Right ventricle myocardium superior (tissue), 1 donor: ENCODE measurements around the gene MGAT1. TPM values are rescaled to one million over a fixed set of nuclear protein-coding genes. Genes with fewer than 3 reads are reported as not detected.
"Not testable (repeated sequence)": the region's sequence is repeated elsewhere in the genome, so short reads cannot be mapped to it uniquely, and the experiment has no call there.

Experiments
- ATAC-seq: fragments of 200-7000 bp; cut with Tn5 transposase; one replicate; pipeline ENCODE4 v1.9.1; 2020; ENCODE audit warnings: mild to moderate bottlenecking; ENCODE audit not compliant: poor library complexity
- DNase-seq: peaks from one replicate; pipeline ENCODE4 v3.0.0-alpha.2; 2020
- intact Hi-C: fragments of 100-400 bp; cut with DNase I; formaldehyde crosslinking; loops from one replicate; pipeline ENCODE4 v1.11.2; 2022
- long read RNA-seq: library from polyadenylated mRNA; unstranded; transcript quantifications from one replicate; pipeline ENCODE4 v2.0.0, GENCODE V29; 2021
- total RNA-seq: library from RNA; stranded (reverse); fragmentation: NEBNext Ultra II Directional; extraction: Animal tissue kit (Norgen Biotek cat#: 25700); gene quantifications from one replicate; pipeline ENCODE4 v1.2.1, GENCODE V29; 2021
- donor health status: DM: no; HTN: yes; CAD: no; lungs with severe emphysema.

The MGAT1 gene
- 66.2 TPM for total RNA-seq
- long read RNA-seq, transcript MGAT1-201 (2 exons, 2,761 nt) = major isoform, 261 of 433 reads
- long read RNA-seq, transcript MGAT1-204 (2 exons, 1,919 nt) = minor isoform, 17 of 433 reads
- long read RNA-seq, transcript MGAT1-203 (3 exons, 3,077 nt) = minor isoform, 80 of 433 reads
- long read RNA-seq, partial matches to known transcripts = 6 of 433 reads
- long read RNA-seq, other reads (novel, unspliced or antisense) = 60 of 433 reads

GRCh38 chr5:180802325-180803180 lies at the start of gene MGAT1:
Gene MGAT1 (minus strand): TSS chr5:180802806. CDS start chr5:180792971, 9,835 bp downstream.
- intact Hi-C loops = loop anchor here (5.0 kb wide), 1 partner anchor 60 kb away; the partner anchor contains the start of gene ZFP62
- peak; percentile 94 for ATAC-seq
- DNase-seq = peak; percentile 95

DNA sequence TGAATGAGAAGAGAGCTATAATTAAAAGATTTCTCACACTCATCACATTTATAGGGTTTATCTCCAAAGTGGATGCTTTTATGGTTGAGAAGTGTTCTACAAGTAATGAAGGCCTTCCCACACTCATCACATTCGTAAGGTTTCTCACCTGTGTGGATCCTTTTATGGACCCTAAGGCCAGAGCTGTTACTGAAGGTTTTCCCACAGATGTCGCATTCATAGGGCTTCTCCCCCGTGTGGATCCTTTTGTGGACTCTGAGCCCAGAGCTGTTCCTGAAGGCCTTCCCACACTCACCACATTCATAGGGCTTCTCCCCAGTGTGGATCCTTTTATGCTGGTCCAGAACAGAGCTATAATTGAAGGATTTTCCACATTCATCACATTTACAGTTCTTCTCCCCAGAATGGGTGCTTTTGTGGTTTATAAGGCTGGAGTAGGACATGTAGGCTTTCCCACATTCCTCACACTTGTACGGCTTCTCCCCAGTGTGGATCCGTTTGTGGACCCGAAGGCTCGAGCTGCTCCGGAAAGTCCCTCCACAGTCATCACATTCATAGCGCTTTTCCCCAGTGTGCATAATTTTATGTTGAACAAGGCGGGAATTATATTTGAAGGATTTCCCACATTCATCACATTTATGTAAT lies 48.0 kb upstream of the MGAT1 start:
- intact Hi-C loops = no loop called here
- DNase-seq (no peak), ATAC-seq (no peak)

- intact Hi-C loops = no loop called here
- DNase-seq (no peak), ATAC-seq (no peak)
Observed at GRCh38 chr5:180849827-180850226, 47.2 kb upstream of the MGAT1 start.

DNA sequence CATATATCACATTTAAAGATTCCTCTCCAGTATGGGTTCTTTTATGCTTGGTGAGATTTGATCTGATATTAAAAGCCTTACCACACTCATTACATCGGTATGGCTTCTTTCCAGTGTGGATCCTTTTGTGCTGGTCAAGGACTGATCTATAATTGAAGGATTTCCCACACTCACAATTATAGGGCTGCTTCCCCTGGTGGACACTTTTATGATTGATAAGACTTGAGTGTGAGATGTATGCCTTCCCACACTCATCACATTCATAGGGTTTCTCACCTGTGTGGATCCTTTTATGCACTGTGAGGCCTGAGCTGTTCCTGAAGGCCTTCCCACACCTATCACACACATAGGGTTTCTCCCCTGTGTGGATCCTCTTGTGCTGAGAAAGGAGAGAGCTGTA lies 46.3 kb upstream of the MGAT1 start:
- ATAC-seq = no peak
- no peak for DNase-seq
- intact Hi-C loops = no loop called here

- intact Hi-C loops = no loop called here
- no peak for DNase-seq
- no peak for ATAC-seq
Observed at GRCh38 chr5:180848265-180848664, 45.7 kb upstream of the MGAT1 start.

DNA sequence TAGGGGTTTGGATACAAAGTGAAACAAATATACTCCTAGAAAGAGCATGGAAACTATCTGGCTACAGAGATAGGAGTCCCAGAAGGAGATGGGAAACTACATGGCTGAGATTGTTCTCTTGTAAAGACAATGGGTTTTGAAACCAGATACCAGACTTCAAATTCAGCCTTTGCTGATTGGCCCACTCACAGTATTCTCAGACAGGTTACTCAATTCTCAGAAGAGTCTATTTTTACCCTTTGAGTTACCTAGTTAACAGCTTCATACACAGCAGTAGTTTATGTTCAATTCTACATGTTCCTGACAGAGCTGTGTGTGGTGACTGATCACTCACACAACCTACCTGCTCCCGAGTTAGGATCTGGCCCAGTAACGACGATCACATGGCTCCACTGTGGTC lies 44.4 kb upstream of the MGAT1 start:
- intact Hi-C loops = no loop called here

DNA sequence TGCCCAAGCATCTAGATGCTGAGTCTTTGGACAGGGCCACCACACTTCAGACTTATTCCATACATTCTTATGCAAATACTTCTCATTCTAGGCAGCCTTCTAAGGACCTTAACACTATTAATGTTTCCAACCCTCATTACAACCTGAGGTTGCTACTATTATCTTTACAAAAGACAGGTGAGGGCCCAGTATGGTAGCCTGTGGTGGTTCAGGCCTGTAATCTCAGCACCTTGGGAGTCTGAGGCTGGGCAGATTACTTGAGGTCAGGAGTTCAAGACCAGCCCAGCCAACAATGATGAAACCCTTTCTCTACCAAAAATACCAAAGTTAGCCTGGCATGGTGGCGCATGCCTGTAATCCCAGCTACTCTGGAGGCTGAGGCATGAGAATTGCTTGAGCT lies 42.3 kb upstream of the MGAT1 start:
- intact Hi-C loops = no loop called here
- no peak for DNase-seq
- no peak for ATAC-seq

More for the DNA sequence above, 44.4 kb upstream of the MGAT1 start:
- no peak for ATAC-seq
- no peak for DNase-seq

- DNase-seq (no peak), ATAC-seq (no peak)
- intact Hi-C loops = no loop called here
Observed at GRCh38 chr5:180844432-180844831, 41.8 kb upstream of the MGAT1 start.

- ATAC-seq = no peak
- intact Hi-C loops = no loop called here
Observed at GRCh38 chr5:180839935-180840334, 37.3 kb upstream of the MGAT1 start.

GRCh38 chr5:180839227-180839626 lies 36.6 kb upstream of the MGAT1 start:
- ATAC-seq = no peak
- intact Hi-C loops = no loop called here
- DNase-seq = no peak

More at GRCh38 chr5:180839935-180840334, 37.3 kb upstream of the MGAT1 start:
- DNase-seq = no peak

DNA sequence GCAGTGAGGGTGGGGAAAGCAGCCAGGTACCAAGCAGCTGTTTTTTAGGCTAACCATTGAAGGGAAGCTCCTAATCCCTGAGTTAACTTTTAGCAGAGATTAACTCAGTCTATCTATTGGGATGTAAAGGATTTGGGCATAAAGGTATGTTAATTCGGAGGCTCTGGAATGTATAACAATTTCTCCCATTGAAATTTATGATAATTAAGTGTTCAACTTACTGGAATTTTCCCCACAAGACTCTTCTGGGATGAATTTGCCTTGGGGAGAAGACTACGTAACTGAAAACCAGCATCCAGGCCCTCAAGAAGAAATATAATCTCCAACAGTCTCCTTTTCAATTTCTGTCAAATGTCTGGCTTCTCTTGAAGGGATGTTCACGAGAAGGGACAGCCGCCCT lies 34.9 kb upstream of the MGAT1 start:
- DNase-seq (no peak), ATAC-seq (no peak)
- intact Hi-C loops = no loop called here

- intact Hi-C loops = no loop called here
- ATAC-seq (no peak), DNase-seq (no peak)
Observed at GRCh38 chr5:180832638-180833068, 30.0 kb upstream of the MGAT1 start.

GRCh38 chr5:180831139-180832093 lies 28.8 kb upstream of the MGAT1 start:
- DNase-seq (peak; percentile 94), ATAC-seq (peak; percentile 98)
- intact Hi-C loops = no loop called here

DNA sequence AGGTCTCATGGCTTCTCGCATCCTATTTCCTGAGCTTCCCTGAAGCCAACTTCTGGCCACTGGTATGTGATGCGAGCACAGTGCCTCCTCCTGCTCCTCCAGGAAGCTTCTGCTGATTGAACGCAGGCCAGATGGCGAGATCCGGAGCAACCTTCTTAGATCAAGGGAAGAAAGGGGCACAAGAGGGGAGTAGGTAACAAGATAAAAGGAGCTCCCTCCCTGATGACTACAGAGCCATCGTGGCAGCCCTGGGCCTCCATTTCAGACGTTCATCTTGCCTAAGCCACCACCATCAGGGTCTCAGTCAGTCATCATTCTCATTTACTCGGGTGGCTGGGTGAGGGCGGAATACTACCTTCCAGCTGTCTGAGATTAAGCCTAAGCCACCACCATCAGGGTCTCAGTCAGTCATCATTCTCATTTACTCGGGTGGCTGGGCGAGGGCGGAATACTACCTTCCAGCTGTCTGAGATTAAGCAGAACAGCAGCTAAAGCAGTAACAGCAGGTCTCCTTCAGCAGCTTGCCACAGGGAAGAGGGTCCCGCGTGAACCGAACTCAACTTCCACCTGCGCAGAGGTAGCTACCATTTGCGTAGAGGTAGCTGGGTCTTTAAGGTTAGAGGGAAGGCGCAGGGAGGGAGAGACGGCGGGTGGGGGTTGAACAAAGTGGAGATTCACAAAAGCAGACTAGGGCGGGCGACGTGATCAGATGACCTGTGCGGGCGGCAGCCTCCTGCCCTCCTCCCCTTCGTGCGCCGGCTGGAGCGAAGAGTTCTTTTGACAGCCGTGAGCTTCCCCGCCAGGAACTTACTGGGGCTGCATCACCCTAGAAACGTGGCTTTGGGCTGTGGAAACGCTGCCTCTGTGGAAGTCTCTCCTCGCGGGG lies 27.9 kb upstream of the MGAT1 start:
- intact Hi-C loops = no loop called here
- DNase-seq = peak; percentile 81
- ATAC-seq = peak; percentile 74

DNA sequence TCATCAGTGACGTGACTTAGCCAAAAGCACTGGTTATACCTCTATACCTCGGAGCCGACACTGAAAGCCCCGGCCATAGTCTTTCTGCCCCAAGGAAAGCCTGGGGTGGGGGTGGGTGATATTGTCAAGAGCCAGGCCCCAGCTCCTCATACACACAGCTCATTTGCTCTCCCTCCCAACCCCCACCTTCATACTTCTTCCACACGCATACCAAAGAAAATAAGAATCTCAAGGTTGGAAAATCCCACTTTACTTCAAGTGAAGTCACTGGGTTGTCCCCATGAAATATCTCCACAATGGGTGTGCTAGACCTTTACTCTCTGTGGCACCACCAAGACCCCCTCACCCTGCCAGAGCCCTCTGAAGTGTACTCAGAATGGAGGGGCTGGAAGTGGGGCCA lies 27.1 kb upstream of the MGAT1 start:
- intact Hi-C loops = no loop called here
- ATAC-seq (no peak), DNase-seq (no peak)

GRCh38 chr5:180828756-180829531 lies 26.3 kb upstream of the MGAT1 start:
- ATAC-seq, DNase-seq, intact Hi-C loops: not testable (repeated sequence)

- intact Hi-C loops, ATAC-seq, DNase-seq: not testable (repeated sequence)
Observed at GRCh38 chr5:180827374-180827773, 24.8 kb upstream of the MGAT1 start.
